GM12878 (cell line): Measurements from ENCODE around the gene TNKS1BP1. TPM values are rescaled to one million over a fixed set of nuclear protein-coding genes. Genes with fewer than 3 reads are reported as not detected.

ENCODE experiments used
- ATAC-seq: fragments of 200-7000 bp; cut with Tn5 transposase; 3 replicates; pipeline ENCODE4 v1.9.1; 2020; ENCODE audit warnings: mild to moderate bottlenecking, moderate library complexity
- BruUV-seq: library from RNA; stranded (reverse); fragments of 400-500 nt; replicated peaks from 2 replicates; lab custom pipeline; 2021; lab: Mats Ljungman, UMichigan
- CTCF ChIA-PET: fragments of 300-600 bp; sonication (Branson Sonifier 250); formaldehyde crosslinking; extraction: SDS; loops from one replicate; lab custom pipeline; 2021; ENCODE audit warnings: inconsistent platforms; lab: Yijun Ruan, JAX
- POLR2A ChIA-PET: fragments of 350-600 bp; formaldehyde crosslinking; extraction: SDS; loops from one replicate; lab custom pipeline; 2021; ENCODE audit warnings: inconsistent platforms; lab: Charles Lee
- RAD21 ChIA-PET: fragments of 300-600 bp; sonication (Branson Sonifier 250); formaldehyde crosslinking; loops from one replicate; lab custom pipeline; 2023; ENCODE audit warnings: antibody characterized with exemption; ENCODE audit not compliant: unreplicated experiment; lab: Charles Lee
- SMC1A ChIA-PET: fragments of 300-600 bp; sonication (Branson Sonifier 250); formaldehyde crosslinking; loops from one replicate; lab custom pipeline; 2023; ENCODE audit not compliant: unreplicated experiment, uncharacterized antibody; lab: Charles Lee
- DNase-seq: peaks from one replicate; pipeline ENCODE4 v3.0.0-alpha.2; 2011; ENCODE audit warnings: low read depth, low spot score
- FAIRE-seq: peaks from 3 replicates; lab custom pipeline; 2011; peaks lifted over from hg19 to GRCh38; lab: Jason Lieb, UNC
- H2AFZ ChIP-seq: 2 replicates; pipeline ENCODE4 v1.6.0; 2011; ENCODE audit warnings: low read depth, low read length, control low read depth; ENCODE audit not compliant: control insufficient read depth
- H3K27ac ChIP-seq: 2 replicates; pipeline ENCODE4 v1.5.1; 2011; ENCODE audit warnings: control low read depth; ENCODE audit not compliant: control insufficient read depth, insufficient read depth
- H3K27me3 ChIP-seq, 2 experiments: replicated peaks in 1 of 2; 2 replicates each; pipeline versions ENCODE4 v1.6.0 to v1.6.1; 2011; ENCODE audit warnings: low read length in 1 of 2; ENCODE audit not compliant: control insufficient read depth in 2 of 2, insufficient read depth in 2 of 2
- H3K36me3 ChIP-seq, 2 experiments: 2 replicates each; pipeline ENCODE4 v1.5.1; 2011; ENCODE audit warnings: low read length in 1 of 2; ENCODE audit not compliant: control insufficient read depth in 2 of 2, insufficient read depth in 2 of 2
- H3K4me1 ChIP-seq: 2 replicates; pipeline ENCODE4 v1.6.1; 2011; ENCODE audit warnings: mild to moderate bottlenecking, low read length, moderate library complexity, mixed read lengths; ENCODE audit not compliant: control insufficient read depth, insufficient read depth
- H3K4me2 ChIP-seq: 2 replicates; pipeline ENCODE4 v1.6.0; 2011; ENCODE audit warnings: control low read depth; ENCODE audit not compliant: control insufficient read depth, insufficient read depth
- H3K4me3 ChIP-seq: fragments of 200-600 bp; sonication (generic); 2 replicates; pipeline ENCODE4 v1.5.1; 2016
- H3K79me2 ChIP-seq: 2 replicates; pipeline ENCODE4 v1.6.0; 2011; ENCODE audit warnings: low read length; ENCODE audit not compliant: control insufficient read depth, insufficient read depth
- H3K9ac ChIP-seq: 2 replicates; pipeline ENCODE4 v1.8.0; 2011; ENCODE audit warnings: low read length, control low read depth, mixed read lengths; ENCODE audit not compliant: control insufficient read depth, insufficient read depth
- H3K9me3 ChIP-seq: replicated peaks from 3 replicates; pipeline ENCODE4 v1.5.1; 2011; ENCODE audit warnings: mild to moderate bottlenecking, low read length; ENCODE audit not compliant: control insufficient read depth, insufficient read depth
- H4K20me1 ChIP-seq: 2 replicates; pipeline ENCODE4 v1.6.0; 2011; ENCODE audit not compliant: control insufficient read depth, insufficient read depth
- BHLHE40 ChIP-seq, 2 experiments: fragments of 450-650 bp in 1 of 2; IDR thresholded peaks; 2 replicates each; pipeline ENCODE4 v1.6.1; 2011 to 2017; ENCODE audit warnings: low read depth in 2 of 2, borderline replicate concordance in 1 of 2, improper control_type of control experiment in 1 of 2, low read length in 1 of 2, mild to moderate bottlenecking in 1 of 2
- JUND ChIP-seq: IDR thresholded peaks from 2 replicates; pipeline ENCODE4 v1.6.1; 2012; ENCODE audit warnings: low read depth, mild to moderate bottlenecking, low read length, improper control_type of control experiment, moderate library complexity
- MEF2B ChIP-seq: fragments of 450-650 bp; IDR thresholded peaks from 2 replicates; pipeline ENCODE4 v1.6.1; 2018; ENCODE audit warnings: mild to moderate bottlenecking, moderate library complexity; ENCODE audit not compliant: partially characterized antibody, poor library complexity, severe bottlenecking
- MTA2 ChIP-seq: fragments of 450-650 bp; IDR thresholded peaks from 2 replicates; pipeline ENCODE4 v1.6.1; 2016; ENCODE audit warnings: low read depth, mild to moderate bottlenecking, moderate library complexity
- NBN ChIP-seq: fragments of 450-650 bp; IDR thresholded peaks from 2 replicates; pipeline ENCODE4 v1.6.1; 2016
- NKRF ChIP-seq: fragments of 450-650 bp; conservative IDR thresholded peaks from 2 replicates; pipeline ENCODE4 v1.6.1; 2017; ENCODE audit warnings: mild to moderate bottlenecking, moderate library complexity
- RCOR1 ChIP-seq: conservative IDR thresholded peaks from 2 replicates; pipeline ENCODE4 v1.6.1; 2012; ENCODE audit warnings: low read depth, low read length, improper control_type of control experiment
- SMARCA5 ChIP-seq: fragments of 450-650 bp; IDR thresholded peaks from 2 replicates; pipeline ENCODE4 v1.6.1; 2017; ENCODE audit warnings: mild to moderate bottlenecking
- STAT1 ChIP-seq: fragments of 450-650 bp; conservative IDR thresholded peaks from 2 replicates; pipeline ENCODE4 v1.6.1; 2014; ENCODE audit warnings: antibody characterized with exemption, mild to moderate bottlenecking
- USF2 ChIP-seq: IDR thresholded peaks from 2 replicates; pipeline ENCODE4 v1.6.1; 2011; ENCODE audit warnings: low read depth, low read length, improper control_type of control experiment, borderline replicate concordance
- WGBS: methylation state at CpG from one replicate; pipeline ENCODE4 v1.1.6; 2016; ENCODE audit warnings: low lambda C conversion rate; ENCODE audit not compliant: insufficient replicate concordance, insufficient coverage; ENCODE audit errors: missing lambda C conversion rate; 5-methylcytosine and 5-hydroxymethylcytosine counted together
- in situ Hi-C: fragments of 300-500 bp; cut with MboI; formaldehyde crosslinking; loops from 9 replicates; pipeline ENCODE4 v1.14.3; 2018; ENCODE audit warnings: mixed read lengths
- intact Hi-C: fragments of 100-400 bp; cut with micrococcal nuclease; formaldehyde crosslinking; loops from one replicate; pipeline ENCODE4 v1.14.2; 2022; ENCODE audit not compliant: unreplicated experiment
- polyA plus RNA-seq, 11 experiments: library from polyadenylated mRNA; depleted of rRNA in 4 of 11; unstranded in 6 of 11; stranded (reverse) in 5 of 11; fragments of >200 nt; fragmentation: Nextera tagmentation in 4 of 11; fragmentation: Illumina TruSeq in 1 of 11; extraction: Ambion mirVana in 4 of 11; extraction: Trizol in 1 of 11; gene quantifications; 1 replicate in 1 of 11; 2 replicates in 10 of 11; pipeline versions ENCODE4 v1.2.1 to v1.2.3, GENCODE V29; 2011 to 2016; ENCODE audit warnings: inconsistent platforms in 2 of 11, missing spikeins in 2 of 11, low read depth in 1 of 11
- total RNA-seq, 4 experiments: library from RNA; depleted of rRNA in 3 of 4; stranded (reverse); fragments of >200 nt in 3 of 4; fragmentation: Illumina TruSeq in 1 of 4; extraction: Trizol in 1 of 4; gene quantifications; 2 replicates each; pipeline versions ENCODE4 v1.2.1 to v1.2.3, GENCODE V29; 2013 to 2021
- TF ChIP-seq, protein P1 (sequence below): IDR thresholded peaks from 2 replicates; pipeline ENCODE4 v1.6.1; 2012; ENCODE audit warnings: improper control_type of control experiment, low read depth, low read length; ENCODE audit not compliant: insufficient replicate concordance

Gene TNKS1BP1
- total and polyA plus RNA-seq, 10 of the 15 experiments (the other 5 are each of a cell fraction or from before 2014, with no cell fraction given), result 0.26 to 15.8 (median 4.3) TPM

DNA sequence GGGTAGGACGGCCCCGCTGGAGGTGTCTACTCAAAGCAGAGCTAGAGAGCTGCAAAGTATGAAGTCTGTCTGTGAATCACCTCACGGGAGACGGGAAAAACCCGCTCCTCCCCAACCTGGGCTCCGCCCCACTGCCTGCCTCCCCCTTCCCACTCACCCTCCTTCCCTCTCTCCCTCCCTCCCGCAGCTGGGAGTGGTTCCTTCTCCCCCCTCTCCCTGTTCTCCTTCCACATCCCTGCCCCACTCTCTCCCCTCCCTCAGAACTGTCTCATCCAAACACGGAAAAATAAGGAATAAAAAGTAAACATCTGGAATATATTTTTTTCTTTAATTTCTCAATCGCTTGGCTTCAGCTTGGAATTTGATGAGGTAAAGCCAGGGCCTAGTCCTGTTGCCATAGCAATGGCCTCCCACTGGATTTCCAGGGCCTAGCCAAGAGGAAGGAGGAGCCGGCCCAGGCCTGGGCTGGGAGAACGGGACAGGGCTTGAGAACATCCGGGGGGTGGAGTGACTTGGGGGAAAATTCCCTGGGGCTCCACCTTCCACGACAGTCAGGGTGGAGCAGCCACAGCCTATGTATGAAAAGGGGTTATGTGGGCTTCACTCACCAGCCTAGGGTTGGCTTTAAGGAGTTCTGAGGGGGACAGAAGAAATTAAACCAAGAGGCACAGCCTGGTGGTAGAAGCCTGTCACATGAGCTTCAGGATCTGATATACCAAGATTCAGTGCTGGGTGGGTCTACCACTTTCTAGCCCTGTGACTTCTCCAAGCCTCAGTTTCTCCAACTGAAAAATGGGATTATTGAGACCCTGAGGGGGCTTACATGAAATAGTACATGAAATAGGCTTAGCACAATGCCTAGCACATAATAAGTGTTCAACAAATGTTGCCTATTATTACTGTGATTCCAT is 2.2 kb downstream of the TNKS1BP1 start:
- Histone ChIP-seq H2AFZ (no peak overlapping the region), H3K4me1 (peaks cover 22% of the 10 kb centered on the region), H4K20me1 (no peaks in the 10 kb centered on the region), H3K79me2 (no peaks in the 10 kb centered on the region), H3K9ac (no peak overlapping the region), H3K27ac (no peak overlapping the region), H3K4me2 (peak overlapping the region; percentile 38; the same call in 1 of the 2 replicates), H3K4me3 (no peak overlapping the region), H3K36me3 (peaks cover 8 to 11% of the 10 kb centered on the region in 2 experiments; a peak in 3 of 4 replicates), H3K27me3 (no peaks in the 10 kb centered on the region), H3K9me3 (no peaks in the 10 kb centered on the region)
- FAIRE-seq (no peak), DNase-seq (no peak), ATAC-seq (peak; percentile 45)
- RAD21 ChIA-PET, result interaction anchor here (0.6 to 1.7 kb wide), 6 partner anchors 10 to 208 kb away, joined by 3 to 8 read pairs (median 3); partner anchors contain the start of gene TIMM10
- intact Hi-C loops, result no loop called here
- POLR2A ChIA-PET, result interaction anchor here (0.6 to 1.6 kb wide), 5 partner anchors 13 to 105 kb away, joined by 3 to 4 read pairs (median 3); partner anchors contain the start of gene SSRP1
- SMC1A ChIA-PET, result interaction anchor here (1.2 to 2.4 kb wide), 2 partner anchors 9 to 11 kb away, joined by 3 to 9 read pairs; no protein-coding TSS in a partner anchor
- TSS peak; percentile 43 for BruUV-seq
- CTCF ChIA-PET, result interaction anchor here (0.6 to 2.3 kb wide), 4 partner anchors 11 to 326 kb away, joined by 3 to 9 read pairs (median 3); no protein-coding TSS in a partner anchor
- in situ Hi-C loops, result no loop called here
- WGBS, result 54% methylated on average over 11 of the region's 13 CpGs
- TF ChIP-seq RCOR1, result no peak
- TF ChIP-seq USF2, result no peak
- TF ChIP-seq SMARCA5, result 0 out of 2 replicates have a peak, but pooled peaks have one; percentile 23
- TF ChIP-seq, protein P1, sequence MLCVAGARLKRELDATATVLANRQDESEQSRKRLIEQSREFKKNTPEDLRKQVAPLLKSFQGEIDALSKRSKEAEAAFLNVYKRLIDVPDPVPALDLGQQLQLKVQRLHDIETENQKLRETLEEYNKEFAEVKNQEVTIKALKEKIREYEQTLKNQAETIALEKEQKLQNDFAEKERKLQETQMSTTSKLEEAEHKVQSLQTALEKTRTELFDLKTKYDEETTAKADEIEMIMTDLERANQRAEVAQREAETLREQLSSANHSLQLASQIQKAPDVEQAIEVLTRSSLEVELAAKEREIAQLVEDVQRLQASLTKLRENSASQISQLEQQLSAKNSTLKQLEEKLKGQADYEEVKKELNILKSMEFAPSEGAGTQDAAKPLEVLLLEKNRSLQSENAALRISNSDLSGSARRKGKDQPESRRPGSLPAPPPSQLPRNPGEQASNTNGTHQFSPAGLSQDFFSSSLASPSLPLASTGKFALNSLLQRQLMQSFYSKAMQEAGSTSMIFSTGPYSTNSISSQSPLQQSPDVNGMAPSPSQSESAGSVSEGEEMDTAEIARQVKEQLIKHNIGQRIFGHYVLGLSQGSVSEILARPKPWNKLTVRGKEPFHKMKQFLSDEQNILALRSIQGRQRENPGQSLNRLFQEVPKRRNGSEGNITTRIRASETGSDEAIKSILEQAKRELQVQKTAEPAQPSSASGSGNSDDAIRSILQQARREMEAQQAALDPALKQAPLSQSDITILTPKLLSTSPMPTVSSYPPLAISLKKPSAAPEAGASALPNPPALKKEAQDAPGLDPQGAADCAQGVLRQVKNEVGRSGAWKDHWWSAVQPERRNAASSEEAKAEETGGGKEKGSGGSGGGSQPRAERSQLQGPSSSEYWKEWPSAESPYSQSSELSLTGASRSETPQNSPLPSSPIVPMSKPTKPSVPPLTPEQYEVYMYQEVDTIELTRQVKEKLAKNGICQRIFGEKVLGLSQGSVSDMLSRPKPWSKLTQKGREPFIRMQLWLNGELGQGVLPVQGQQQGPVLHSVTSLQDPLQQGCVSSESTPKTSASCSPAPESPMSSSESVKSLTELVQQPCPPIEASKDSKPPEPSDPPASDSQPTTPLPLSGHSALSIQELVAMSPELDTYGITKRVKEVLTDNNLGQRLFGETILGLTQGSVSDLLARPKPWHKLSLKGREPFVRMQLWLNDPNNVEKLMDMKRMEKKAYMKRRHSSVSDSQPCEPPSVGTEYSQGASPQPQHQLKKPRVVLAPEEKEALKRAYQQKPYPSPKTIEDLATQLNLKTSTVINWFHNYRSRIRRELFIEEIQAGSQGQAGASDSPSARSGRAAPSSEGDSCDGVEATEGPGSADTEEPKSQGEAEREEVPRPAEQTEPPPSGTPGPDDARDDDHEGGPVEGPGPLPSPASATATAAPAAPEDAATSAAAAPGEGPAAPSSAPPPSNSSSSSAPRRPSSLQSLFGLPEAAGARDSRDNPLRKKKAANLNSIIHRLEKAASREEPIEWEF, result no peak
- TF ChIP-seq JUND, result no peak
- no peak for TF ChIP-seq MEF2B
- TF ChIP-seq MTA2, result no peak
- peak; percentile 19; the same call in 1 of the 2 replicates for TF ChIP-seq NBN
- no peak for TF ChIP-seq STAT1
- TF ChIP-seq NKRF, result no peak
- peak in 1 of 2 experiments; percentile 5; a peak in 1 of 4 replicates for TF ChIP-seq BHLHE40 (IDR thresholded peaks at IDR 0.05; ENCODE audit: borderline replicate concordance in 1 of 2, low read depth in 2 of 2, low read length in 1 of 2)
